Measurements from ENCODE around the gene XK. TPM values are rescaled to one million over a fixed set of nuclear protein-coding genes. Genes with fewer than 3 reads are reported as not detected.

The XK gene
- total and polyA plus RNA-seq, 9 of the 15 experiments (the other 6 are each of a cell fraction or from before 2014, with no cell fraction given): 4.0 to 21.6 (median 11.6) TPM

GRCh38 chrX:37685381-37686359, at the start of gene XK (continued):
- TF ChIP-seq PYGO2 (tag; IDR thresholded peaks at IDR 0.05) (no peak), ZNF224 (CRISPR knock-in tag; IDR thresholded peaks at IDR 0.05) (peak; percentile 87; the same call in 1 of the 2 replicates), NONO (IDR thresholded peaks at IDR 0.05; ENCODE audit: low read depth in 2 of 2, low read length in 1 of 2) (peak in 1 of 2 experiments; percentile 54; a peak in 1 of 4 replicates), EGR1 (conservative IDR thresholded peaks at IDR 0.05) (no peak; the same call in 1 of the 2 replicates), MCM5 (IDR thresholded peaks at IDR 0.05; ENCODE audit: low read depth) (no peak), PHTF2 (CRISPR knock-in tag; IDR thresholded peaks at IDR 0.05) (no peak), ZC3H4 (CRISPR knock-in tag; IDR thresholded peaks at IDR 0.05; ENCODE audit: borderline replicate concordance) (no peak), CTBP1 (IDR thresholded peaks at IDR 0.05; ENCODE audit: borderline replicate concordance) (0 out of 2 replicates have a peak, but pooled peaks have one; percentile 42), SRSF9 (IDR thresholded peaks at IDR 0.05; ENCODE audit: borderline replicate concordance, low read depth, low read length) (no peak), TCF7 (IDR thresholded peaks at IDR 0.05; ENCODE audit: borderline replicate concordance) (no peak), ZC3H11A (IDR thresholded peaks at IDR 0.05; ENCODE audit: low read depth, low read length) (no peak), MITF (IDR thresholded peaks at IDR 0.05) (no peak), NR3C1 (CRISPR knock-in tag; IDR thresholded peaks at IDR 0.05) (peak; percentile 75; the same call in 1 of the 2 replicates), ILF3 (IDR thresholded peaks at IDR 0.05; ENCODE audit: borderline replicate concordance) (no peak), DDX20 (tag; IDR thresholded peaks at IDR 0.05; ENCODE audit: low read depth) (no peak)
- TF ChIP-seq, protein P1, sequence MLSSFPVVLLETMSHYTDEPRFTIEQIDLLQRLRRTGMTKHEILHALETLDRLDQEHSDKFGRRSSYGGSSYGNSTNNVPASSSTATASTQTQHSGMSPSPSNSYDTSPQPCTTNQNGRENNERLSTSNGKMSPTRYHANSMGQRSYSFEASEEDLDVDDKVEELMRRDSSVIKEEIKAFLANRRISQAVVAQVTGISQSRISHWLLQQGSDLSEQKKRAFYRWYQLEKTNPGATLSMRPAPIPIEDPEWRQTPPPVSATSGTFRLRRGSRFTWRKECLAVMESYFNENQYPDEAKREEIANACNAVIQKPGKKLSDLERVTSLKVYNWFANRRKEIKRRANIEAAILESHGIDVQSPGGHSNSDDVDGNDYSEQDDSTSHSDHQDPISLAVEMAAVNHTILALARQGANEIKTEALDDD (IDR thresholded peaks at IDR 0.05): no peak
- TF ChIP-seq, protein P2, sequence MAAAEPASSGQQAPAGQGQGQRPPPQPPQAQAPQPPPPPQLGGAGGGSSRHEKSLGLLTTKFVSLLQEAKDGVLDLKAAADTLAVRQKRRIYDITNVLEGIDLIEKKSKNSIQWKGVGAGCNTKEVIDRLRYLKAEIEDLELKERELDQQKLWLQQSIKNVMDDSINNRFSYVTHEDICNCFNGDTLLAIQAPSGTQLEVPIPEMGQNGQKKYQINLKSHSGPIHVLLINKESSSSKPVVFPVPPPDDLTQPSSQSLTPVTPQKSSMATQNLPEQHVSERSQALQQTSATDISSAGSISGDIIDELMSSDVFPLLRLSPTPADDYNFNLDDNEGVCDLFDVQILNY (CRISPR knock-in tag; IDR thresholded peaks at IDR 0.05): no peak
- TF ChIP-seq, protein P3, sequence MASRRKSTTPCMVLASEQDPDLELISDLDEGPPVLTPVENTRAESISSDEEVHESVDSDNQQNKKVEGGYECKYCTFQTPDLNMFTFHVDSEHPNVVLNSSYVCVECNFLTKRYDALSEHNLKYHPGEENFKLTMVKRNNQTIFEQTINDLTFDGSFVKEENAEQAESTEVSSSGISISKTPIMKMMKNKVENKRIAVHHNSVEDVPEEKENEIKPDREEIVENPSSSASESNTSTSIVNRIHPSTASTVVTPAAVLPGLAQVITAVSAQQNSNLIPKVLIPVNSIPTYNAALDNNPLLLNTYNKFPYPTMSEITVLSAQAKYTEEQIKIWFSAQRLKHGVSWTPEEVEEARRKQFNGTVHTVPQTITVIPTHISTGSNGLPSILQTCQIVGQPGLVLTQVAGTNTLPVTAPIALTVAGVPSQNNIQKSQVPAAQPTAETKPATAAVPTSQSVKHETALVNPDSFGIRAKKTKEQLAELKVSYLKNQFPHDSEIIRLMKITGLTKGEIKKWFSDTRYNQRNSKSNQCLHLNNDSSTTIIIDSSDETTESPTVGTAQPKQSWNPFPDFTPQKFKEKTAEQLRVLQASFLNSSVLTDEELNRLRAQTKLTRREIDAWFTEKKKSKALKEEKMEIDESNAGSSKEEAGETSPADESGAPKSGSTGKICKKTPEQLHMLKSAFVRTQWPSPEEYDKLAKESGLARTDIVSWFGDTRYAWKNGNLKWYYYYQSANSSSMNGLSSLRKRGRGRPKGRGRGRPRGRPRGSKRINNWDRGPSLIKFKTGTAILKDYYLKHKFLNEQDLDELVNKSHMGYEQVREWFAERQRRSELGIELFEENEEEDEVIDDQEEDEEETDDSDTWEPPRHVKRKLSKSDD (conservative IDR thresholded peaks at IDR 0.05; ENCODE audit: low read length): no peak
- TF ChIP-seq, protein P4, sequence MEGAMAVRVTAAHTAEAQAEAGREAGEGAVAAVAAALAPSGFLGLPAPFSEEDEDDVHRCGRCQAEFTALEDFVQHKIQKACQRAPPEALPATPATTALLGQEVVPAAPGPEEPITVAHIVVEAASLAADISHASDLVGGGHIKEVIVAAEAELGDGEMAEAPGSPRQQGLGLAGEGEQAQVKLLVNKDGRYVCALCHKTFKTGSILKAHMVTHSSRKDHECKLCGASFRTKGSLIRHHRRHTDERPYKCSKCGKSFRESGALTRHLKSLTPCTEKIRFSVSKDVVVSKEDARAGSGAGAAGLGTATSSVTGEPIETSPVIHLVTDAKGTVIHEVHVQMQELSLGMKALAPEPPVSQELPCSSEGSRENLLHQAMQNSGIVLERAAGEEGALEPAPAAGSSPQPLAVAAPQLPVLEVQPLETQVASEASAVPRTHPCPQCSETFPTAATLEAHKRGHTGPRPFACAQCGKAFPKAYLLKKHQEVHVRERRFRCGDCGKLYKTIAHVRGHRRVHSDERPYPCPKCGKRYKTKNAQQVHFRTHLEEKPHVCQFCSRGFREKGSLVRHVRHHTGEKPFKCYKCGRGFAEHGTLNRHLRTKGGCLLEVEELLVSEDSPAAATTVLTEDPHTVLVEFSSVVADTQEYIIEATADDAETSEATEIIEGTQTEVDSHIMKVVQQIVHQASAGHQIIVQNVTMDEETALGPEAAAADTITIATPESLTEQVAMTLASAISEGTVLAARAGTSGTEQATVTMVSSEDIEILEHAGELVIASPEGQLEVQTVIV (CRISPR knock-in tag; IDR thresholded peaks at IDR 0.05; ENCODE audit: borderline replicate concordance): no peak

Measured in K562 (cell line).